ENCODE data around the gene ARSA.
"Not testable (repeated sequence)": the region's sequence is repeated elsewhere in the genome, so short reads cannot be mapped to it uniquely, and the experiment has no call there.

DNA sequence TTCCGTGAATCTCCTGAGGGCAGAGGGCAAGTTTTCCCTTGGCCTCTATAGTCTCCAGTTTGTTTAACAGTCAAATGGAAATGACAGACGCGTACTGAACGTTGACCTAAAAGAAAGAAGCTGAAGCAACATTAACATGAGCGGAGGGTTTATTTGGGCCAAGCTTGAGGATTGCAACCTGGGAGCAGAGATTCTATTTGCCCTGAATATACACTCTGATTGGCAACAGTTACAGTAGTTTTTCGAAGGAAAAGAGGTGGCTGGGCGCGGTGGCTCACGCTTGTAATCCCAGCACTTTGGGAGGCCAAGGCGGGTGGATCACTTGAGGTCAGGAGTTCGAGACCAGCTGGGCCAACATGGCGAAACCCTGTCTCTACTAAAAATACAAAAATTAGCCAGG is 12.3 kb upstream of the ARSA start:
- TF ChIP-seq CTCF, POLR2AphosphoS5, POLR2A, EP300 (IDR thresholded peaks at IDR 0.05): not testable (repeated sequence)
